Activated CD4-positive, alpha-beta T cell treated with anti-CD3 and anti-CD28 coated beads, Interleukin-2, amount 50 U/mL, for 4 hours (primary cell): ENCODE results near the gene ALLC.
"Not testable (repeated sequence)": the region's sequence is repeated elsewhere in the genome, so short reads cannot be mapped to it uniquely, and the experiment has no call there.

Experiments used
- DNase-seq, 2 experiments: peaks; one replicate each; pipeline ENCODE4 v3.0.0-alpha.2; 2020

ALLC gene

GRCh38 chr2:3626812-3627499, 31.0 kb upstream of the ALLC start:
- no peak for DNase-seq

- no peak for DNase-seq
Observed at GRCh38 chr2:3627500-3628100, 30.4 kb upstream of the ALLC start.

GRCh38 chr2:3628241-3628679, 29.7 kb upstream of the ALLC start:
- no peak for DNase-seq

- no peak for DNase-seq
Observed at GRCh38 chr2:3628800-3629199, 29.2 kb upstream of the ALLC start.

- no peak for DNase-seq
Observed at GRCh38 chr2:3630631-3631030, 27.4 kb upstream of the ALLC start.

GRCh38 chr2:3631161-3631850, 26.7 kb upstream of the ALLC start:
- DNase-seq, result no peak

- DNase-seq, result no peak
Observed at GRCh38 chr2:3631851-3632659, 25.9 kb upstream of the ALLC start.

- DNase-seq, result no peak
Observed at GRCh38 chr2:3633089-3633981, 24.7 kb upstream of the ALLC start.

- DNase-seq, result no peak
Observed at GRCh38 chr2:3633982-3634595, 23.9 kb upstream of the ALLC start.

- no peak for DNase-seq
Observed at GRCh38 chr2:3634596-3635121, 23.3 kb upstream of the ALLC start.

- no peak for DNase-seq
Observed at GRCh38 chr2:3635171-3635974, 22.6 kb upstream of the ALLC start.

- DNase-seq, result not testable (repeated sequence)
Observed at GRCh38 chr2:3635975-3636327, 22.0 kb upstream of the ALLC start.

- DNase-seq, result no peak
Observed at GRCh38 chr2:3636586-3637310, 21.3 kb upstream of the ALLC start.

GRCh38 chr2:3637311-3637675, 20.7 kb upstream of the ALLC start:
- no peak for DNase-seq

GRCh38 chr2:3637692-3638455, 20.1 kb upstream of the ALLC start:
- no peak for DNase-seq

GRCh38 chr2:3638456-3638810, 19.6 kb upstream of the ALLC start:
- DNase-seq, result no peak

GRCh38 chr2:3639015-3639630, 18.9 kb upstream of the ALLC start:
- DNase-seq, result no peak

- no peak for DNase-seq
Observed at GRCh38 chr2:3639653-3640052, 18.3 kb upstream of the ALLC start.

GRCh38 chr2:3641181-3641580, 16.8 kb upstream of the ALLC start:
- no peak for DNase-seq
